Adrenal gland (tissue), 12 donors: ENCODE results near the gene ZNF516. TPM values are rescaled to one million over a fixed set of nuclear protein-coding genes. Genes with fewer than 3 reads are reported as not detected.
A peak's percentile ranks its signal among the peaks of the same experiment; 100 is the strongest.

ENCODE experiments used
- DNase-seq, 7 donors: peaks; one replicate each; pipeline ENCODE4 v3.0.0-alpha.2; 2019 to 2020
- H3K27ac ChIP-seq, 5 donors: fragments of 200-600 bp; sonication (generic) in 4 of 5; 1 replicate in 3 of 5; 2 replicates in 2 of 5; pipeline versions ENCODE4 v1.5.1 to v1.8.0; 2016 to 2020; ENCODE audit warnings: mild to moderate bottlenecking in 1 of 5
- H3K27me3 ChIP-seq: fragments of 200-600 bp; 2 replicates; pipeline ENCODE4 v1.8.0; 2021
- H3K36me3 ChIP-seq, 2 donors: fragments of 200-600 bp; replicated peaks in 1 of 2; 1 replicate in 1 of 2; 2 replicates in 1 of 2; pipeline versions ENCODE4 v1.5.1 to v1.8.0; 2018 to 2022
- H3K4me1 ChIP-seq, 2 donors: fragments of 200-600 bp; replicated peaks in 1 of 2; 1 replicate in 1 of 2; 2 replicates in 1 of 2; pipeline versions ENCODE4 v1.5.1 to v1.8.0; 2018 to 2021
- H3K4me3 ChIP-seq, 4 donors: fragments of 200-600 bp; sonication (generic) in 3 of 4; one replicate each; pipeline ENCODE4 v1.5.1; 2016 to 2018
- H3K9me3 ChIP-seq, 3 donors: fragments of 200-600 bp; sonication (generic) in 1 of 3; replicated peaks in 1 of 3; 1 replicate in 2 of 3; 2 replicates in 1 of 3; pipeline versions ENCODE4 v1.5.1 to v1.8.0; 2016 to 2021
- POLR2A ChIP-seq, 2 donors: fragments of 450-650 bp; IDR thresholded peaks; one replicate each; pipeline ENCODE4 v1.6.1; 2017; ENCODE audit warnings: antibody characterized with exemption in 2 of 2, mild to moderate bottlenecking in 2 of 2, moderate library complexity in 1 of 2
- WGBS, 4 donors: extraction: QIAGEN DNeasy Blood & Tissue Kit in 2 of 4; methylation state at CpG; one replicate each; pipeline versions ENCODE4 v1.1.5 to v1.1.7; 2013 to 2017; 5-methylcytosine and 5-hydroxymethylcytosine counted together
- intact Hi-C, 2 donors: fragments of 100-400 bp; cut with DNase I; formaldehyde crosslinking; loops; one replicate each; pipeline versions ENCODE4 v1.14.1 to v1.15.0; 2022 to 2023
- polyA plus RNA-seq, 3 donors: library from polyadenylated mRNA; stranded (reverse); fragments of 200-250 nt in 2 of 3; fragments of 350-450 nt in 1 of 3; fragmentation: Illumina TruSeq in 1 of 3; extraction: RNeasy Lipid Tissue Mini Kit (QIAGEN cat#74804) in 1 of 3; gene quantifications; one replicate each; pipeline ENCODE4 v1.2.3, GENCODE V29; 2013 to 2014
- total RNA-seq, 9 donors: library from RNA; depleted of rRNA in 4 of 9; stranded (reverse); fragments of >200 nt in 4 of 9; fragments of 120-200 nt in 1 of 9; fragmentation: NEBNext Ultra II Directional in 1 of 9; extraction: Animal tissue kit (Norgen Biotek cat#: 25700) in 1 of 9; gene quantifications; one replicate each; pipeline versions ENCODE4 v1.1.0 to v1.2.4, GENCODE V29; 2013 to 2023
- TF ChIP-seq, protein P1 (sequence below), 6 experiments: fragments of 450-650 bp in 4 of 6; fragments of 200-600 bp in 2 of 6; sonication (generic) in 1 of 6; IDR thresholded peaks; 1 replicate in 5 of 6; 2 replicates in 1 of 6; pipeline versions ENCODE4 v1.5.1 to v1.8.0; 2016 to 2021; ENCODE audit warnings: antibody characterized with exemption in 6 of 6, mild to moderate bottlenecking in 2 of 6, moderate library complexity in 1 of 6
- donor health status: healthy with polysubstance abuse.
- donor health status: Bipolar disorder and iron deficiency.
- donor health status: DM: yes; HTN: yes; CAD: no.
- donor health status: DM: no; HTN: no; CAD: no.
- donor health status: DM: no; HTN: no; CAD: no.
- donor health status: DM: yes; HTN: yes; CAD: no.

The ZNF516 gene
- total and polyA plus RNA-seq, 12 donors: 8.6 to 60.1 (median 31.0) TPM

DNA sequence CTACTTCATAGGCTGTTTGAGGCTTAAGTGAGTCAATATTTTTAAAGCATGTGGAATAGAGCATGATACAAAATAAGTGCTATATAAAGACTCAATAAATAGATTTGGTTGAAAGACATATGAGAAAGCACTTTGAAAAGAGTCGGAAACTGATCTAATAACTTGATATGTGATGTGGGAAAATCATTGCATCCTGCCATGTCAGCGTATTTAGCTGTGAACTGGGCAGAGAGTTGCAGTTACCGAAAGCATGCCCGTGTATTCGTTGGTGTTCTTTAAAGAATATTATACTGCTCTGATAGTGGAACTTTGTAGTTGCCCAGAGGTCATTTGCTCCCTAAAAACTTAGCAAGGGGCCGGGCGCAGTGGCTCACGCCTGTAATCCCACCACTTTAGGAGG lies 37.8 kb upstream of the ZNF516 start:
- no peak overlapping the region for H3K27ac ChIP-seq
- WGBS, 4 donors: 94 to 98% (median 96%) methylated on average over 8 of the region's 8 CpGs
- H3K4me3 ChIP-seq: no peak overlapping the region
- no peak for TF ChIP-seq POLR2A (IDR thresholded peaks at IDR 0.05)
- TF ChIP-seq, protein P1, sequence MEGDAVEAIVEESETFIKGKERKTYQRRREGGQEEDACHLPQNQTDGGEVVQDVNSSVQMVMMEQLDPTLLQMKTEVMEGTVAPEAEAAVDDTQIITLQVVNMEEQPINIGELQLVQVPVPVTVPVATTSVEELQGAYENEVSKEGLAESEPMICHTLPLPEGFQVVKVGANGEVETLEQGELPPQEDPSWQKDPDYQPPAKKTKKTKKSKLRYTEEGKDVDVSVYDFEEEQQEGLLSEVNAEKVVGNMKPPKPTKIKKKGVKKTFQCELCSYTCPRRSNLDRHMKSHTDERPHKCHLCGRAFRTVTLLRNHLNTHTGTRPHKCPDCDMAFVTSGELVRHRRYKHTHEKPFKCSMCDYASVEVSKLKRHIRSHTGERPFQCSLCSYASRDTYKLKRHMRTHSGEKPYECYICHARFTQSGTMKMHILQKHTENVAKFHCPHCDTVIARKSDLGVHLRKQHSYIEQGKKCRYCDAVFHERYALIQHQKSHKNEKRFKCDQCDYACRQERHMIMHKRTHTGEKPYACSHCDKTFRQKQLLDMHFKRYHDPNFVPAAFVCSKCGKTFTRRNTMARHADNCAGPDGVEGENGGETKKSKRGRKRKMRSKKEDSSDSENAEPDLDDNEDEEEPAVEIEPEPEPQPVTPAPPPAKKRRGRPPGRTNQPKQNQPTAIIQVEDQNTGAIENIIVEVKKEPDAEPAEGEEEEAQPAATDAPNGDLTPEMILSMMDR (IDR thresholded peaks at IDR 0.05): no peak
- no peak for DNase-seq
- no peaks in the 10 kb centered on the region for H3K36me3 ChIP-seq
- peaks cover 4 to 7% of the 10 kb centered on the region in 2 donors for H3K4me1 ChIP-seq
- no peaks in the 10 kb centered on the region for H3K9me3 ChIP-seq
- H3K27me3 ChIP-seq: no peaks in the 10 kb centered on the region
- intact Hi-C loops: no loop called here

DNA sequence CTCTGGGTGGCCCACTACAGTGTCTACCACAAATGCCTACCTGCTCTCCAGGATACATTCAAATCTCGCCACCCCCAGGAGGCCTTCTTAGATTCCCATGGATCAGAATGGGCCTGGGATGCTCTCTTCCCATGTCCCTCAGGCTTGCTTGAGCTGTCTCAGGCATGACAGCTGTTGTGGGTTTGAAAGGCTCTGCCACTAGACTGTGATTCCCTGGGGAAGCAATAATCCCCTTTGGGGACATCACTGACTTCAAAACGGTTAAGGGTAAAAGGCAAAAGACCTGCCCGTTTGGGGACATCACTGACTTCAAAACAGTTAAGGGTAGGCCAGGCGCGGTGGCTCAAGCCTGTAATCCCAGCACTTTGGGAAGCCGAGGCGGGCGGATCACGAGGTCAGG lies 35.8 kb upstream of the ZNF516 start:
- 92 to 96% (median 95%) methylated on average over 7 to 9 of the region's 9 CpGs for WGBS, 4 donors
- no peak for TF ChIP-seq POLR2A (IDR thresholded peaks at IDR 0.05)
- TF ChIP-seq, protein P1 (IDR thresholded peaks at IDR 0.05): no peak
- no peak overlapping the region for H3K27ac ChIP-seq
- no peak for DNase-seq
- H3K4me3 ChIP-seq: no peak overlapping the region
- no peaks in the 10 kb centered on the region for H3K9me3 ChIP-seq
- H3K27me3 ChIP-seq: no peaks in the 10 kb centered on the region
- intact Hi-C loops: no loop called here
- H3K4me1 ChIP-seq: peaks cover 4 to 11% of the 10 kb centered on the region in 2 donors
- no peaks in the 10 kb centered on the region for H3K36me3 ChIP-seq

DNA sequence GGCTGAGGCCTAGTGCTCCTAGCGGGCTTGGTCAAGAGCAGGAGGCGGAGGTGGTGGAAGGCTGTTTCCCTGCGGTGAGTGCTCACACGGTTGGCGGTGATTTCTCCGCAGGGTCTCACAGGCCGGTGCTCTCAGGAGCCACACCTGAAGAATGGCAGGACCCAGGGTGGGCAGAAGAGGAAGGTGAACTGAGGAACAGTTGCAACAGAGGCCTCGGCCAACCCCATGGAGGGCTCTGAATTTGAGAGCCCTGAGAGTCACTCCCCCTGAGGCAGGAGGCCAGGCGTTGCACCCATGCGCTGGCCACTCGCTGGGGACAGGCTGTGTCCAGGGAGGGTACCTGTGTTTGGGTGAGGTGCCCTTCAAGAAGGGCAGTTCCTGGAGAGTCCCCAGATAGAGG lies 35.3 kb upstream of the ZNF516 start:
- Histone ChIP-seq H3K9me3 (no peaks in the 10 kb centered on the region), H3K4me3 (no peak overlapping the region), H3K27me3 (no peaks in the 10 kb centered on the region), H3K27ac (no peak overlapping the region), H3K4me1 (peaks cover 4 to 11% of the 10 kb centered on the region in 2 donors), H3K36me3 (no peaks in the 10 kb centered on the region)
- 93 to 98% (median 97%) methylated on average over 10 to 11 of the region's 11 CpGs for WGBS, 4 donors
- TF ChIP-seq, protein P1 (IDR thresholded peaks at IDR 0.05): no peak
- no peak for TF ChIP-seq POLR2A (IDR thresholded peaks at IDR 0.05)
- DNase-seq: no peak
- intact Hi-C loops: no loop called here

GRCh38 chr18:76529433-76529811 lies 34.4 kb upstream of the ZNF516 start:
- Histone ChIP-seq H3K27me3 (no peaks in the 10 kb centered on the region), H3K9me3 (no peaks in the 10 kb centered on the region), H3K36me3 (no peaks in the 10 kb centered on the region), H3K4me1 (peaks cover 4 to 11% of the 10 kb centered on the region in 2 donors), H3K27ac (peak overlapping the region in 4 of 5 donors; percentile 55 to 92 (median 90)), H3K4me3 (peak overlapping the region in 2 of 4 donors; percentile 61 to 70)
- no peak for DNase-seq
- TF ChIP-seq, protein P1 (IDR thresholded peaks at IDR 0.05): no peak
- no peak for TF ChIP-seq POLR2A (IDR thresholded peaks at IDR 0.05)
- 65 to 69% (median 68%) methylated on average over 23 of the region's 23 CpGs for WGBS, 4 donors
- intact Hi-C loops: no loop called here
